GM12878 (cell line): ENCODE results near the gene BFSP2. TPM values are rescaled to one million over a fixed set of nuclear protein-coding genes. Genes with fewer than 3 reads are reported as not detected.

ENCODE experiments used
- ATAC-seq: fragments of 200-7000 bp; cut with Tn5 transposase; 3 replicates; pipeline ENCODE4 v1.9.1; 2020; ENCODE audit warnings: mild to moderate bottlenecking, moderate library complexity
- BruUV-seq: library from RNA; stranded (reverse); fragments of 400-500 nt; replicated peaks from 2 replicates; lab custom pipeline; 2021; lab: Mats Ljungman, UMichigan
- CTCF ChIA-PET: fragments of 300-600 bp; sonication (Branson Sonifier 250); formaldehyde crosslinking; extraction: SDS; loops from one replicate; lab custom pipeline; 2021; ENCODE audit warnings: inconsistent platforms; lab: Yijun Ruan, JAX
- POLR2A ChIA-PET: fragments of 350-600 bp; formaldehyde crosslinking; extraction: SDS; loops from one replicate; lab custom pipeline; 2021; ENCODE audit warnings: inconsistent platforms; lab: Charles Lee
- RAD21 ChIA-PET: fragments of 300-600 bp; sonication (Branson Sonifier 250); formaldehyde crosslinking; loops from one replicate; lab custom pipeline; 2023; ENCODE audit warnings: antibody characterized with exemption; ENCODE audit not compliant: unreplicated experiment; lab: Charles Lee
- SMC1A ChIA-PET: fragments of 300-600 bp; sonication (Branson Sonifier 250); formaldehyde crosslinking; loops from one replicate; lab custom pipeline; 2023; ENCODE audit not compliant: unreplicated experiment, uncharacterized antibody; lab: Charles Lee
- DNase-seq: peaks from one replicate; pipeline ENCODE4 v3.0.0-alpha.2; 2011; ENCODE audit warnings: low read depth, low spot score
- FAIRE-seq: peaks from 3 replicates; lab custom pipeline; 2011; peaks lifted over from hg19 to GRCh38; lab: Jason Lieb, UNC
- H2AFZ ChIP-seq: 2 replicates; pipeline ENCODE4 v1.6.0; 2011; ENCODE audit warnings: low read depth, low read length, control low read depth; ENCODE audit not compliant: control insufficient read depth
- H3K27ac ChIP-seq: 2 replicates; pipeline ENCODE4 v1.5.1; 2011; ENCODE audit warnings: control low read depth; ENCODE audit not compliant: control insufficient read depth, insufficient read depth
- H3K27me3 ChIP-seq, 2 experiments: replicated peaks in 1 of 2; 2 replicates each; pipeline versions ENCODE4 v1.6.0 to v1.6.1; 2011; ENCODE audit warnings: low read length in 1 of 2; ENCODE audit not compliant: control insufficient read depth in 2 of 2, insufficient read depth in 2 of 2
- H3K36me3 ChIP-seq, 2 experiments: 2 replicates each; pipeline ENCODE4 v1.5.1; 2011; ENCODE audit warnings: low read length in 1 of 2; ENCODE audit not compliant: control insufficient read depth in 2 of 2, insufficient read depth in 2 of 2
- H3K4me1 ChIP-seq: 2 replicates; pipeline ENCODE4 v1.6.1; 2011; ENCODE audit warnings: mild to moderate bottlenecking, low read length, moderate library complexity, mixed read lengths; ENCODE audit not compliant: control insufficient read depth, insufficient read depth
- H3K4me2 ChIP-seq: 2 replicates; pipeline ENCODE4 v1.6.0; 2011; ENCODE audit warnings: control low read depth; ENCODE audit not compliant: control insufficient read depth, insufficient read depth
- H3K4me3 ChIP-seq: fragments of 200-600 bp; sonication (generic); 2 replicates; pipeline ENCODE4 v1.5.1; 2016
- H3K79me2 ChIP-seq: 2 replicates; pipeline ENCODE4 v1.6.0; 2011; ENCODE audit warnings: low read length; ENCODE audit not compliant: control insufficient read depth, insufficient read depth
- H3K9ac ChIP-seq: 2 replicates; pipeline ENCODE4 v1.8.0; 2011; ENCODE audit warnings: low read length, control low read depth, mixed read lengths; ENCODE audit not compliant: control insufficient read depth, insufficient read depth
- H3K9me3 ChIP-seq: replicated peaks from 3 replicates; pipeline ENCODE4 v1.5.1; 2011; ENCODE audit warnings: mild to moderate bottlenecking, low read length; ENCODE audit not compliant: control insufficient read depth, insufficient read depth
- H4K20me1 ChIP-seq: 2 replicates; pipeline ENCODE4 v1.6.0; 2011; ENCODE audit not compliant: control insufficient read depth, insufficient read depth
- CUX1 ChIP-seq: IDR thresholded peaks from 2 replicates; pipeline ENCODE4 v1.6.1; 2012; ENCODE audit warnings: improper control_type of control experiment, low read depth, low read length; ENCODE audit not compliant: insufficient replicate concordance
- IKZF1 ChIP-seq: fragments of 450-650 bp; conservative IDR thresholded peaks from 2 replicates; pipeline ENCODE4 v1.6.1; 2017; ENCODE audit warnings: antibody characterized with exemption, mild to moderate bottlenecking
- TCF3 ChIP-seq: IDR thresholded peaks from 2 replicates; pipeline ENCODE4 v1.6.1; 2012; ENCODE audit warnings: low read depth, mild to moderate bottlenecking, low read length, borderline replicate concordance; ENCODE audit not compliant: insufficient read depth
- YY1 ChIP-seq: IDR thresholded peaks from 2 replicates; pipeline ENCODE4 v1.6.1; 2011; ENCODE audit warnings: low read depth, mild to moderate bottlenecking, low read length
- WGBS: methylation state at CpG from one replicate; pipeline ENCODE4 v1.1.6; 2016; ENCODE audit warnings: low lambda C conversion rate; ENCODE audit not compliant: insufficient replicate concordance, insufficient coverage; ENCODE audit errors: missing lambda C conversion rate; 5-methylcytosine and 5-hydroxymethylcytosine counted together
- in situ Hi-C: fragments of 300-500 bp; cut with MboI; formaldehyde crosslinking; loops from 9 replicates; pipeline ENCODE4 v1.14.3; 2018; ENCODE audit warnings: mixed read lengths
- intact Hi-C: fragments of 100-400 bp; cut with micrococcal nuclease; formaldehyde crosslinking; loops from one replicate; pipeline ENCODE4 v1.14.2; 2022; ENCODE audit not compliant: unreplicated experiment
- polyA plus RNA-seq, 11 experiments: library from polyadenylated mRNA; depleted of rRNA in 4 of 11; unstranded in 6 of 11; stranded (reverse) in 5 of 11; fragments of >200 nt; fragmentation: Nextera tagmentation in 4 of 11; fragmentation: Illumina TruSeq in 1 of 11; extraction: Ambion mirVana in 4 of 11; extraction: Trizol in 1 of 11; gene quantifications; 1 replicate in 1 of 11; 2 replicates in 10 of 11; pipeline versions ENCODE4 v1.2.1 to v1.2.3, GENCODE V29; 2011 to 2016; ENCODE audit warnings: inconsistent platforms in 2 of 11, missing spikeins in 2 of 11, low read depth in 1 of 11
- total RNA-seq, 4 experiments: library from RNA; depleted of rRNA in 3 of 4; stranded (reverse); fragments of >200 nt in 3 of 4; fragmentation: Illumina TruSeq in 1 of 4; extraction: Trizol in 1 of 4; gene quantifications; 2 replicates each; pipeline versions ENCODE4 v1.2.1 to v1.2.3, GENCODE V29; 2013 to 2021
- TF ChIP-seq, protein P1 (sequence below): fragments of 450-650 bp; IDR thresholded peaks from 2 replicates; pipeline ENCODE4 v1.6.1; 2016; ENCODE audit warnings: mild to moderate bottlenecking, moderate library complexity, borderline replicate concordance

Gene BFSP2
- total and polyA plus RNA-seq, 10 of the 15 experiments (the other 5 are each of a cell fraction or from before 2014, with no cell fraction given), result 1.5 to 20.4 (median 7.3) TPM

GRCh38 chr3:133451309-133451708, 51.5 kb downstream of the BFSP2 start:
- intact Hi-C loops, result no loop called here

More at GRCh38 chr3:133451309-133451708, 51.5 kb downstream of the BFSP2 start:
- Histone ChIP-seq H3K4me2 (no peak overlapping the region), H3K79me2 (no peaks in the 10 kb centered on the region), H3K9me3 (no peaks in the 10 kb centered on the region), H3K4me1 (peaks cover 39% of the 10 kb centered on the region), H3K9ac (no peak overlapping the region), H3K4me3 (no peak overlapping the region), H3K27ac (no peak overlapping the region), H3K27me3 (no peaks in the 10 kb centered on the region), H4K20me1 (no peaks in the 10 kb centered on the region), H3K36me3 (no peaks in the 10 kb centered on the region), H2AFZ (no peak overlapping the region)
- WGBS, result 98% methylated on average over 3 of the region's 3 CpGs
- SMC1A ChIA-PET, result interaction anchor here (1.5 to 20.4 kb wide), 6 partner anchors 8 to 126 kb away, joined by 5 to 380 read pairs (median 34); partner anchors contain the start of gene CDV3
- DNase-seq (no peak), FAIRE-seq (no peak), ATAC-seq (no peak)
- BruUV-seq, result no TSS peak
- TF ChIP-seq YY1 (no peak), TCF3 (no peak), CUX1 (no peak), IKZF1 (no peak)
- TF ChIP-seq, protein P1, sequence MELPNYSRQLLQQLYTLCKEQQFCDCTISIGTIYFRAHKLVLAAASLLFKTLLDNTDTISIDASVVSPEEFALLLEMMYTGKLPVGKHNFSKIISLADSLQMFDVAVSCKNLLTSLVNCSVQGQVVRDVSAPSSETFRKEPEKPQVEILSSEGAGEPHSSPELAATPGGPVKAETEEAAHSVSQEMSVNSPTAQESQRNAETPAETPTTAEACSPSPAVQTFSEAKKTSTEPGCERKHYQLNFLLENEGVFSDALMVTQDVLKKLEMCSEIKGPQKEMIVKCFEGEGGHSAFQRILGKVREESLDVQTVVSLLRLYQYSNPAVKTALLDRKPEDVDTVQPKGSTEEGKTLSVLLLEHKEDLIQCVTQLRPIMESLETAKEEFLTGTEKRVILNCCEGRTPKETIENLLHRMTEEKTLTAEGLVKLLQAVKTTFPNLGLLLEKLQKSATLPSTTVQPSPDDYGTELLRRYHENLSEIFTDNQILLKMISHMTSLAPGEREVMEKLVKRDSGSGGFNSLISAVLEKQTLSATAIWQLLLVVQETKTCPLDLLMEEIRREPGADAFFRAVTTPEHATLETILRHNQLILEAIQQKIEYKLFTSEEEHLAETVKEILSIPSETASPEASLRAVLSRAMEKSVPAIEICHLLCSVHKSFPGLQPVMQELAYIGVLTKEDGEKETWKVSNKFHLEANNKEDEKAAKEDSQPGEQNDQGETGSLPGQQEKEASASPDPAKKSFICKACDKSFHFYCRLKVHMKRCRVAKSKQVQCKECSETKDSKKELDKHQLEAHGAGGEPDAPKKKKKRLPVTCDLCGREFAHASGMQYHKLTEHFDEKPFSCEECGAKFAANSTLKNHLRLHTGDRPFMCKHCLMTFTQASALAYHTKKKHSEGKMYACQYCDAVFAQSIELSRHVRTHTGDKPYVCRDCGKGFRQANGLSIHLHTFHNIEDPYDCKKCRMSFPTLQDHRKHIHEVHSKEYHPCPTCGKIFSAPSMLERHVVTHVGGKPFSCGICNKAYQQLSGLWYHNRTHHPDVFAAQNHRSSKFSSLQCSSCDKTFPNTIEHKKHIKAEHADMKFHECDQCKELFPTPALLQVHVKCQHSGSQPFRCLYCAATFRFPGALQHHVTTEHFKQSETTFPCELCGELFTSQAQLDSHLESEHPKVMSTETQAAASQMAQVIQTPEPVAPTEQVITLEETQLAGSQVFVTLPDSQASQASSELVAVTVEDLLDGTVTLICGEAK, result peak; percentile 90
- RAD21 ChIA-PET, result interaction anchor here (1.4 kb wide), 1 partner anchor 23 kb away, joined by 6 read pairs; no protein-coding TSS in a partner anchor
- POLR2A ChIA-PET, result interaction anchor here (1.9 kb wide), 1 partner anchor 16 kb away, joined by 7 read pairs; no protein-coding TSS in a partner anchor
- in situ Hi-C loops, result loop anchor here (25.0 kb wide), 1 partner anchor 1036 kb away; the partner anchor contains the start of genes ANAPC13 and CEP63
- CTCF ChIA-PET, result interaction anchor here (1.1 to 12.3 kb wide), 3 partner anchors 8 to 127 kb away, joined by 3 to 114 read pairs (median 8); no protein-coding TSS in a partner anchor
